HG02870 (cell line): Measurements from ENCODE around the gene PPP2R1A.
A peak's percentile ranks its signal among the peaks of the same experiment; 100 is the strongest.

Experiments
- ATAC-seq: cut with Tn5 transposase; IDR thresholded peaks from one replicate; pipeline ENCODE4 v1.9.1; 2021; ENCODE audit warnings: mild to moderate bottlenecking, moderate library complexity; ENCODE audit not compliant: unreplicated experiment

PPP2R1A gene

GRCh38 chr19:52189735-52190486 lies at the start of gene PPP2R1A:
Gene PPP2R1A, plus strand, starts transcription at chr19:52190052. Its CDS starts 45 bp downstream, at chr19:52190097.
- ATAC-seq: peak; percentile 91

- ATAC-seq: no peak
Measured at GRCh38 chr19:52141203-52141602, 48.6 kb upstream of the PPP2R1A start.

- ATAC-seq: no peak
Measured at GRCh38 chr19:52142001-52142595, 47.8 kb upstream of the PPP2R1A start.

GRCh38 chr19:52148256-52148655 lies 41.6 kb upstream of the PPP2R1A start:
- ATAC-seq: no peak

GRCh38 chr19:52155596-52156359 lies 34.1 kb upstream of the PPP2R1A start:
- ATAC-seq: no peak

GRCh38 chr19:52170304-52170703 lies 19.5 kb upstream of the PPP2R1A start:
- no peak for ATAC-seq

GRCh38 chr19:52170863-52171320 lies 19.0 kb upstream of the PPP2R1A start:
- no peak for ATAC-seq

GRCh38 chr19:52171321-52172169 lies 18.3 kb upstream of the PPP2R1A start, which contains the start of gene ZNF836:
Gene ZNF836, minus strand, starts transcription at chr19:52171621. Its CDS starts 3,549 bp downstream, at chr19:52168072.
- ATAC-seq: peak; percentile 62

GRCh38 chr19:52172347-52172746 lies 17.5 kb upstream of the PPP2R1A start:
- ATAC-seq: no peak

- no peak for ATAC-seq
Measured at GRCh38 chr19:52176574-52176973, 13.3 kb upstream of the PPP2R1A start.

- no peak for ATAC-seq
Measured at GRCh38 chr19:52187407-52187806, 2.4 kb upstream of the PPP2R1A start.

GRCh38 chr19:52188822-52189734 lies 774 bp upstream of the PPP2R1A start:
- ATAC-seq: peak; percentile 1

- no peak for ATAC-seq
Measured at GRCh38 chr19:52190487-52191293, 838 bp downstream of the PPP2R1A start.

GRCh38 chr19:52191389-52191788 lies 1.5 kb downstream of the PPP2R1A start:
- ATAC-seq: no peak

GRCh38 chr19:52191951-52192350 lies 2.1 kb downstream of the PPP2R1A start:
- ATAC-seq: no peak

- no peak for ATAC-seq
Measured at GRCh38 chr19:52196256-52196967, 6.6 kb downstream of the PPP2R1A start.

- no peak for ATAC-seq
Measured at GRCh38 chr19:52197964-52198363, 8.1 kb downstream of the PPP2R1A start.

- no peak for ATAC-seq
Measured at GRCh38 chr19:52198678-52199077, 8.8 kb downstream of the PPP2R1A start.
